Measurements from ENCODE around the gene TMEM106C.

DNA sequence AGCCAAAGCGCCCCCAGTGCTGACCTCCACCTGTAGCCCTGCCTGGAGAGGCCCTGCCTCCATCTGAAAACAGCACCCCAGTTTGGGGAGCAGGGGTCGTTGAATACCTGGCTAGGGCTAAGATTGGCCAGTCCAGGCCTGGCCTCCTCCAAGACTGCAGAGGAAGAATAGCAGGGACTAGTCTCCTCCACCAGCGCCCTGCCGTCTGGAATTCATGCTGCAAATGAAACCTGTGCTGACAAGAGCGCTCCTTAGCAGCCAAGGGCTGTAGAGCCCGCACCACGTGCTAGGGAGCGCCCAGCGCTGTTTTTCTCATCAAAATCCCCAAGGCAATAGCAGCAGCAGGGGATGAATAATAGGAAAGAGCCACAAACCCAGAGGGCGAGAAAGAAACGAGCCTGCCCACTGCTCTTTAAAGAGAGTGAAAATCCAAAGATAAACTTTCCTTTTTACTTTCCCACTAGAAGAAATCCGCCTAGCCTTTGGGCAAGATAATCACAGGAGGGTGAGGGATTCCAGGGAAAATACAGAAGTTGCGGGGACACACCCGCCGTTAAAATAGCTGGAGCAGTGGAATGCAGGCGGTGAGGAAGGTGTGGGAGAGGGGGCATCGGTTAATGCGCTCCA is 37.6 kb downstream of the TMEM106C start:
- TF ChIP-seq, protein P1, sequence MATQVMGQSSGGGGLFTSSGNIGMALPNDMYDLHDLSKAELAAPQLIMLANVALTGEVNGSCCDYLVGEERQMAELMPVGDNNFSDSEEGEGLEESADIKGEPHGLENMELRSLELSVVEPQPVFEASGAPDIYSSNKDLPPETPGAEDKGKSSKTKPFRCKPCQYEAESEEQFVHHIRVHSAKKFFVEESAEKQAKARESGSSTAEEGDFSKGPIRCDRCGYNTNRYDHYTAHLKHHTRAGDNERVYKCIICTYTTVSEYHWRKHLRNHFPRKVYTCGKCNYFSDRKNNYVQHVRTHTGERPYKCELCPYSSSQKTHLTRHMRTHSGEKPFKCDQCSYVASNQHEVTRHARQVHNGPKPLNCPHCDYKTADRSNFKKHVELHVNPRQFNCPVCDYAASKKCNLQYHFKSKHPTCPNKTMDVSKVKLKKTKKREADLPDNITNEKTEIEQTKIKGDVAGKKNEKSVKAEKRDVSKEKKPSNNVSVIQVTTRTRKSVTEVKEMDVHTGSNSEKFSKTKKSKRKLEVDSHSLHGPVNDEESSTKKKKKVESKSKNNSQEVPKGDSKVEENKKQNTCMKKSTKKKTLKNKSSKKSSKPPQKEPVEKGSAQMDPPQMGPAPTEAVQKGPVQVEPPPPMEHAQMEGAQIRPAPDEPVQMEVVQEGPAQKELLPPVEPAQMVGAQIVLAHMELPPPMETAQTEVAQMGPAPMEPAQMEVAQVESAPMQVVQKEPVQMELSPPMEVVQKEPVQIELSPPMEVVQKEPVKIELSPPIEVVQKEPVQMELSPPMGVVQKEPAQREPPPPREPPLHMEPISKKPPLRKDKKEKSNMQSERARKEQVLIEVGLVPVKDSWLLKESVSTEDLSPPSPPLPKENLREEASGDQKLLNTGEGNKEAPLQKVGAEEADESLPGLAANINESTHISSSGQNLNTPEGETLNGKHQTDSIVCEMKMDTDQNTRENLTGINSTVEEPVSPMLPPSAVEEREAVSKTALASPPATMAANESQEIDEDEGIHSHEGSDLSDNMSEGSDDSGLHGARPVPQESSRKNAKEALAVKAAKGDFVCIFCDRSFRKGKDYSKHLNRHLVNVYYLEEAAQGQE (IDR thresholded peaks at IDR 0.05; ENCODE audit: insufficient read depth in 1 of 2, low read depth in 2 of 2, low read length in 2 of 2), result no peak
- TF ChIP-seq TAF1 (IDR thresholded peaks at IDR 0.05; ENCODE audit: borderline replicate concordance, insufficient read depth, low read length), result no peak
- TF ChIP-seq POLR2AphosphoS5 (IDR thresholded peaks at IDR 0.05; ENCODE audit: low read depth, low read length), result no peak
- TF ChIP-seq SIN3A (IDR thresholded peaks at IDR 0.05; ENCODE audit: borderline replicate concordance, insufficient read depth, low read length), result no peak

Data from PFSK-1 (cell line).